ENCODE measurements around the gene REX1BD. TPM values are rescaled to one million over a fixed set of nuclear protein-coding genes. Genes with fewer than 3 reads are reported as not detected.

Gene REX1BD
- total and polyA plus RNA-seq, 4 donors = 51.4 to 114 (median 83.0) TPM

DNA sequence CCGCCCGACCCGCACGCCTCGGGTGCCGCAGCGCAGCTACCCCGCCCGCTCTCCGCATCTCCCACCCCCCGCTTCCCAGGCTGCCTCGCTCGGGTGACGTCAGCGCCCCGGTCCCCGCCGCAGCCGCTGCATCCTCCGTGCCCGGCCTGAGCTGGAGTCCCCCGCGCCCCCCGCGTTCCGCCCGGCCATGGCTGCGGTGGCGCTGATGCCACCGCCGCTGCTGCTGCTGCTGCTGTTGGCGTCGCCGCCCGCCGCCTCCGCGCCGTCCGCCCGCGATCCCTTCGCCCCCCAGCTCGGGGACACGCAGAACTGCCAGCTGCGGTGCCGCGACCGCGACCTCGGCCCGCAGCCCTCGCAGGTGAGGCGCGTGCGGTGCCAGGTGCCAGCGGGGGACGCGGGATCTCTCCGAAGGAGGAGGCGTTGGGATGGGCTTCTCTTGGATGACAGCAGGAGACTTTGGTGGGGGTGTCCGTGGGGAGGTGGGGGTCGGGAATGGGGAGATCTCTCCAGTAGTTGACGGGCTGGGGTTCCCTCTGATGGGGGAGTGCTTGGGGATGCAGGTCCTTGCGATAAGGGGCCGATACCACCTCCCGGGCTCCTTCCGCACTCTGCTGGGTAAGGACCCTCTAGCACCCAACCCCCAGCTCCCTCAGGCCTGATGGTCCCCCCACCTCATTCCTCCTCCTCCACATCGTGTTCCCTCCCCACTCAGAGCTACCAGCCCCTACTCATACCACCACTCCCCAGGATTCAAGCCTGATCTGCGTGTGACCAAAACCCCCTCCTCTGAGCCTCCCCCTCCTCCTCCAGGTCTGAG, 24.4 kb downstream of the REX1BD start, which contains the start of gene TMEM59L:
Gene TMEM59L (plus strand): TSS at position 99 of the 817 bp plus-strand sequence. CDS start 89 bp downstream, at position 188.
- DNase-seq = peak in 2 of 3 donors; percentile 40 to 49
- H3K9ac ChIP-seq (ENCODE audit: insufficient read depth in 1 of 2, low read length in 2 of 2) = no peak within 1 kb of the TSS
- WGBS, 2 donors = 1 to 2% methylated on average over 57 to 70 of the region's 70 CpGs

DNA sequence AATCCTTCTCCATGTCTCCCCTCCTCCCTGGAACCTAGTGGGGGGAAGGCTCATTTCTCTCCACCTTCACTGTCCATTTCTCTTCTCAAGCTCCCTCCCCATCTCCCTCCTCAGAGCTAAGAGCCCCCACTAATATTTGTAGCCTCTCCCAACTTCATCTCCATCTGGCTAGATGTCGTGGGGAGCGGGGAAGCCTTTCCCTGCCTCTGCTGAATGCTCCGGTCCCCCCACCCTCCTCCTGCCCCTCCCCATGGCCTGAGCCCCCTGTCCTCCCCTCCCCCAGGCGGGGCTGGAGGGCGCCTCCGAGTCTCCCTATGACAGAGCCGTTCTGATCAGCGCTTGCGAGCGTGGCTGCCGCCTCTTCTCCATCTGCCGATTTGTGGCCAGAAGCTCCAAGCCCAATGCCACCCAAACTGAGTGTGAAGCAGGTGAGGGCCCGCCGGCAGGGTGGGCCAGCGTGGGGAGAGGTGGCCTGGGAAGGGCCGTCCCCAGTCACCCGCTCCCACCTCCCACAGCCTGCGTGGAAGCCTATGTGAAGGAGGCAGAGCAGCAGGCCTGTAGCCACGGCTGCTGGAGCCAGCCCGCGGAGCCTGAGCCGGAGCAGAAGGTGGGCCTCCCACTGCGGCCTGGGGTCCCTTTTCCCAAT, 25.1 kb downstream of the REX1BD start:
- no peak for ATAC-seq (ENCODE audit: insufficient read depth, low FRiP score)
- 26 to 38% methylated on average over 20 to 23 of the region's 23 CpGs for WGBS, 2 donors
- peaks cover 0 to 50% (median 43%) of the 10 kb centered on the region in 3 donors for H3K27me3 ChIP-seq (ENCODE audit: control insufficient read depth in 3 of 3, insufficient read depth in 3 of 3, low read length in 2 of 3)

More for the DNA sequence above, 24.4 kb downstream of the REX1BD start, which contains the start of gene TMEM59L:
- peak within 1 kb of the TSS; percentile 18 for H3K4me3 ChIP-seq
- H3K4me1 ChIP-seq (ENCODE audit: control insufficient read depth in 5 of 5, insufficient read depth in 5 of 5, low read length in 5 of 5) = peaks cover 0 to 16% (median 14%) of the 10 kb centered on the region in 5 donors
- peaks cover 0 to 1% (median 0%) of the 10 kb centered on the region in 4 donors for H3K9me3 ChIP-seq (ENCODE audit: control insufficient read depth in 4 of 4, insufficient read depth in 3 of 4, low read length in 3 of 4)
- H3K36me3 ChIP-seq (ENCODE audit: control insufficient read depth in 4 of 4, insufficient read depth in 4 of 4, low read length in 4 of 4) = no peaks in the 10 kb centered on the region
- H3K27me3 ChIP-seq (ENCODE audit: control insufficient read depth in 3 of 3, insufficient read depth in 3 of 3, low read length in 2 of 3) = peaks cover 0 to 57% (median 50%) of the 10 kb centered on the region in 3 donors
- TF ChIP-seq, protein P1, sequence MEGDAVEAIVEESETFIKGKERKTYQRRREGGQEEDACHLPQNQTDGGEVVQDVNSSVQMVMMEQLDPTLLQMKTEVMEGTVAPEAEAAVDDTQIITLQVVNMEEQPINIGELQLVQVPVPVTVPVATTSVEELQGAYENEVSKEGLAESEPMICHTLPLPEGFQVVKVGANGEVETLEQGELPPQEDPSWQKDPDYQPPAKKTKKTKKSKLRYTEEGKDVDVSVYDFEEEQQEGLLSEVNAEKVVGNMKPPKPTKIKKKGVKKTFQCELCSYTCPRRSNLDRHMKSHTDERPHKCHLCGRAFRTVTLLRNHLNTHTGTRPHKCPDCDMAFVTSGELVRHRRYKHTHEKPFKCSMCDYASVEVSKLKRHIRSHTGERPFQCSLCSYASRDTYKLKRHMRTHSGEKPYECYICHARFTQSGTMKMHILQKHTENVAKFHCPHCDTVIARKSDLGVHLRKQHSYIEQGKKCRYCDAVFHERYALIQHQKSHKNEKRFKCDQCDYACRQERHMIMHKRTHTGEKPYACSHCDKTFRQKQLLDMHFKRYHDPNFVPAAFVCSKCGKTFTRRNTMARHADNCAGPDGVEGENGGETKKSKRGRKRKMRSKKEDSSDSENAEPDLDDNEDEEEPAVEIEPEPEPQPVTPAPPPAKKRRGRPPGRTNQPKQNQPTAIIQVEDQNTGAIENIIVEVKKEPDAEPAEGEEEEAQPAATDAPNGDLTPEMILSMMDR (IDR thresholded peaks at IDR 0.05; ENCODE audit: control extremely low read depth, extremely low read depth) = no peak
- no peak for ATAC-seq (ENCODE audit: insufficient read depth, low FRiP score)
- H3K27ac ChIP-seq (ENCODE audit: low read depth in 1 of 2, low read length in 1 of 2) = no peak within 1 kb of the TSS

DNA sequence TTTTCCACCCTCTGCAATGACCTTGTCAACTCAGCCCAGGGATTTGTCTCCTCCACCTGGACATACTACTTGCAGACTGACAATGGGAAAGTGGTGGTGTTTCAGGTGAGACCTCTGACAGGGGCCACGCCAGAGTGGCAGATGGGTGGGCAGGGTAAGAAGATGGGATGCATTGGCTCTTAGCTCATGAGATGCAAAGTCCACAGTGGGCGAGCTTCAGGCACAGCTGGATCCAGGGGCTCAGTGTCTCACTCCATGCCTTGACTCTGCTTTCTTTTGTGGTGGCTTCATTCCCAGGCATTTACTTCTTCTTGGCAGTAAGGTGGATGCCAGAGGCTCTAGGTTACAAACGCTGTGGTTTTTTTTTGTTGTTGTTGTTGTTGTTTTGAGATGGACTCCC, 27.4 kb downstream of the REX1BD start:
- H3K27me3 ChIP-seq (ENCODE audit: control insufficient read depth in 3 of 3, insufficient read depth in 3 of 3, low read length in 2 of 3) = peaks cover 0 to 33% (median 26%) of the 10 kb centered on the region in 3 donors
- peaks cover 0 to 14% (median 13%) of the 10 kb centered on the region in 5 donors for H3K4me1 ChIP-seq (ENCODE audit: control insufficient read depth in 5 of 5, insufficient read depth in 5 of 5, low read length in 5 of 5)
- H3K27ac ChIP-seq (ENCODE audit: low read depth in 1 of 2, low read length in 1 of 2) = no peak overlapping the region
- H3K36me3 ChIP-seq (ENCODE audit: control insufficient read depth in 4 of 4, insufficient read depth in 4 of 4, low read length in 4 of 4) = no peaks in the 10 kb centered on the region
- H3K9ac ChIP-seq (ENCODE audit: insufficient read depth in 1 of 2, low read length in 2 of 2) = no peak overlapping the region
- no peak for DNase-seq
- TF ChIP-seq, protein P1 (IDR thresholded peaks at IDR 0.05; ENCODE audit: control extremely low read depth, extremely low read depth) = no peak
- WGBS, 2 donors = 90 to 98% methylated on average over 3 of the region's 3 CpGs
- no peak for ATAC-seq (ENCODE audit: insufficient read depth, low FRiP score)
- H3K4me3 ChIP-seq = no peak overlapping the region
- H3K9me3 ChIP-seq (ENCODE audit: control insufficient read depth in 4 of 4, insufficient read depth in 3 of 4, low read length in 3 of 4) = peaks cover 0 to 2% (median 0%) of the 10 kb centered on the region in 4 donors

More for the DNA sequence above, 25.1 kb downstream of the REX1BD start:
- no peaks in the 10 kb centered on the region for H3K36me3 ChIP-seq (ENCODE audit: control insufficient read depth in 4 of 4, insufficient read depth in 4 of 4, low read length in 4 of 4)
- H3K9ac ChIP-seq (ENCODE audit: insufficient read depth in 1 of 2, low read length in 2 of 2) = no peak overlapping the region
- TF ChIP-seq, protein P1 (IDR thresholded peaks at IDR 0.05; ENCODE audit: control extremely low read depth, extremely low read depth) = no peak
- peaks cover 0 to 2% (median 0%) of the 10 kb centered on the region in 4 donors for H3K9me3 ChIP-seq (ENCODE audit: control insufficient read depth in 4 of 4, insufficient read depth in 3 of 4, low read length in 3 of 4)
- no peak overlapping the region for H3K27ac ChIP-seq (ENCODE audit: low read depth in 1 of 2, low read length in 1 of 2)
- no peak for DNase-seq
- peaks cover 0 to 16% (median 14%) of the 10 kb centered on the region in 5 donors for H3K4me1 ChIP-seq (ENCODE audit: control insufficient read depth in 5 of 5, insufficient read depth in 5 of 5, low read length in 5 of 5)
- H3K4me3 ChIP-seq = no peak overlapping the region

Measured in lung (tissue), 12 donors.